H9 (cell line): ENCODE measurements around the gene GPN2. TPM values are rescaled to one million over a fixed set of nuclear protein-coding genes. Genes with fewer than 3 reads are reported as not detected.

ENCODE experiments used
- DNase-seq: peaks from one replicate; pipeline ENCODE4 v3.0.0-alpha.2; 2017
- H2AFZ ChIP-seq: one replicate; pipeline ENCODE4 v1.6.1; 2013; ENCODE audit warnings: mild to moderate bottlenecking, low read length, control low read depth, moderate library complexity
- H2AK5ac ChIP-seq: 2 replicates; pipeline ENCODE4 v1.6.1; 2013; ENCODE audit warnings: low read length, control low read depth, mixed read lengths; ENCODE audit not compliant: insufficient read length
- H2BK120ac ChIP-seq: one replicate; pipeline ENCODE4 v1.6.1; 2013; ENCODE audit warnings: low read depth, mild to moderate bottlenecking, low read length, control low read depth, inconsistent platforms; ENCODE audit not compliant: poor library complexity, severe bottlenecking
- H2BK12ac ChIP-seq: 2 replicates; pipeline ENCODE4 v1.6.1; 2013; ENCODE audit warnings: low read length, control low read depth, mixed read lengths, low read depth; ENCODE audit not compliant: insufficient read length
- H2BK15ac ChIP-seq: 2 replicates; pipeline ENCODE4 v1.6.1; 2013; ENCODE audit warnings: low read depth, low read length, control low read depth
- H2BK20ac ChIP-seq: one replicate; pipeline ENCODE4 v1.6.1; 2013; ENCODE audit warnings: low read depth, mild to moderate bottlenecking, low read length, control low read depth, inconsistent platforms; ENCODE audit not compliant: poor library complexity, severe bottlenecking
- H2BK5ac ChIP-seq: 2 replicates; pipeline ENCODE4 v1.6.1; 2013; ENCODE audit warnings: low read length, control low read depth, mixed read lengths; ENCODE audit not compliant: insufficient read length
- H3K14ac ChIP-seq: 2 replicates; pipeline ENCODE4 v1.6.1; 2013; ENCODE audit warnings: low read length, control low read depth; ENCODE audit not compliant: insufficient read depth
- H3K18ac ChIP-seq: 2 replicates; pipeline ENCODE4 v1.6.1; 2013; ENCODE audit warnings: low read depth, mild to moderate bottlenecking, mixed read lengths, low read length, control low read depth; ENCODE audit not compliant: insufficient read length
- H3K23ac ChIP-seq: 2 replicates; pipeline ENCODE4 v1.6.1; 2013; ENCODE audit warnings: low read length, control low read depth, mixed read lengths, low read depth; ENCODE audit not compliant: insufficient read length
- H3K23me2 ChIP-seq: 2 replicates; pipeline ENCODE4 v1.6.1; 2013; ENCODE audit warnings: low read depth, mild to moderate bottlenecking, mixed read lengths, low read length, control low read depth; ENCODE audit not compliant: insufficient read length, poor library complexity, severe bottlenecking
- H3K27ac ChIP-seq: 2 replicates; pipeline ENCODE4 v1.5.1; 2013; ENCODE audit warnings: low read length, control low read depth, mixed read lengths, low read depth; ENCODE audit not compliant: insufficient read length
- H3K27me3 ChIP-seq: 2 replicates; pipeline ENCODE4 v1.6.1; 2013; ENCODE audit warnings: low read length, control low read depth, inconsistent platforms; ENCODE audit not compliant: insufficient read depth
- H3K4ac ChIP-seq: 2 replicates; pipeline ENCODE4 v1.6.1; 2013; ENCODE audit warnings: low read depth, mild to moderate bottlenecking, control low read depth, inconsistent platforms, low read length, moderate library complexity
- H3K4me1 ChIP-seq: 2 replicates; pipeline ENCODE4 v1.6.1; 2013; ENCODE audit warnings: low read length, control low read depth, inconsistent platforms; ENCODE audit not compliant: insufficient read depth
- H3K4me2 ChIP-seq: 2 replicates; pipeline ENCODE4 v1.6.1; 2013; ENCODE audit warnings: low read length, control low read depth, mixed read lengths; ENCODE audit not compliant: insufficient read length, insufficient read depth
- H3K56ac ChIP-seq: 2 replicates; pipeline ENCODE4 v1.6.1; 2013; ENCODE audit warnings: low read depth, mild to moderate bottlenecking, mixed read lengths, low read length, control low read depth; ENCODE audit not compliant: insufficient read length
- H3K79me1 ChIP-seq: 2 replicates; pipeline ENCODE4 v1.6.1; 2013; ENCODE audit warnings: low read depth, mild to moderate bottlenecking, moderate library complexity, low read length, control low read depth, inconsistent platforms; ENCODE audit not compliant: insufficient read depth, poor library complexity, severe bottlenecking
- H3K79me2 ChIP-seq: 2 replicates; pipeline ENCODE4 v1.6.1; 2013; ENCODE audit warnings: low read length, control low read depth, inconsistent platforms; ENCODE audit not compliant: insufficient read depth
- H3K9ac ChIP-seq: 2 replicates; pipeline ENCODE4 v1.6.1; 2013; ENCODE audit warnings: low read length, control low read depth, mixed read lengths; ENCODE audit not compliant: insufficient read length; ENCODE audit errors: extremely low read depth
- H3K9me3 ChIP-seq: one replicate; pipeline ENCODE4 v1.6.1; 2013; ENCODE audit warnings: low read depth, low read length, inconsistent platforms; ENCODE audit not compliant: control insufficient read depth
- H3T11ph ChIP-seq: one replicate; pipeline ENCODE4 v1.6.1; 2013; ENCODE audit warnings: mild to moderate bottlenecking, low read length, control low read depth, inconsistent platforms
- H4K20me1 ChIP-seq: one replicate; pipeline ENCODE4 v1.6.1; 2013; ENCODE audit not compliant: control insufficient read depth, insufficient read length, insufficient read depth
- H4K5ac ChIP-seq: 2 replicates; pipeline ENCODE4 v1.6.1; 2013; ENCODE audit warnings: low read depth, mild to moderate bottlenecking, mixed read lengths, low read length, control low read depth; ENCODE audit not compliant: insufficient read length
- H4K8ac ChIP-seq: replicated peaks from 2 replicates; pipeline ENCODE4 v1.6.1; 2013; ENCODE audit warnings: low read length, control low read depth, mixed read lengths, low read depth; ENCODE audit not compliant: insufficient read length
- H4K91ac ChIP-seq: 2 replicates; pipeline ENCODE4 v1.6.1; 2013; ENCODE audit warnings: low read depth, mild to moderate bottlenecking, moderate library complexity, mixed read lengths, low read length, control low read depth; ENCODE audit not compliant: insufficient read length
- H3K27ac Mint-ChIP-seq, 3 experiments: 2 replicates in 2 of 3; 3 replicates in 1 of 3; pipeline ENCODE4 v1.8.0; 2020 to 2021; ENCODE audit warnings: mixed read lengths in 3 of 3, mild to moderate bottlenecking in 1 of 3, moderate library complexity in 1 of 3
- H3K27me3 Mint-ChIP-seq: 2 replicates; pipeline ENCODE4 v1.8.0; 2021; ENCODE audit warnings: low read depth, mild to moderate bottlenecking, moderate library complexity, mixed read lengths
- H3K36me3 Mint-ChIP-seq, 3 experiments: 2 replicates in 2 of 3; 3 replicates in 1 of 3; pipeline ENCODE4 v1.8.0; 2020 to 2021; ENCODE audit warnings: low read depth in 3 of 3, mixed read lengths in 3 of 3; ENCODE audit not compliant: insufficient read depth in 1 of 3
- H3K4me1 Mint-ChIP-seq, 2 experiments: 2 replicates each; pipeline ENCODE4 v1.8.0; 2020; ENCODE audit warnings: mixed read lengths in 2 of 2
- H3K4me3 Mint-ChIP-seq, 2 experiments: 2 replicates in 1 of 2; 3 replicates in 1 of 2; pipeline ENCODE4 v1.8.0; 2020 to 2021; ENCODE audit warnings: mild to moderate bottlenecking in 2 of 2, mixed read lengths in 2 of 2, moderate library complexity in 1 of 2
- H3K9me3 Mint-ChIP-seq, 2 experiments: 2 replicates in 1 of 2; 3 replicates in 1 of 2; pipeline ENCODE4 v1.8.0; 2020; ENCODE audit warnings: mild to moderate bottlenecking in 2 of 2, mixed read lengths in 2 of 2, moderate library complexity in 1 of 2
- WGBS: extraction: QIAGEN DNeasy Blood & Tissue Kit; methylation state at CpG from one replicate; pipeline ENCODE4 v1.1.7; 2013; ENCODE audit warnings: missing lambda C conversion rate, low lambda C conversion rate, mixed read lengths; ENCODE audit not compliant: insufficient read length; ENCODE audit errors: extremely low coverage; 5-methylcytosine and 5-hydroxymethylcytosine counted together
- total RNA-seq: library from RNA; stranded (reverse); gene quantifications from 2 replicates; pipeline ENCODE4 v1.2.1, GENCODE V29; 2021
- TF ChIP-seq, protein P1 (sequence below): fragments of 200-600 bp; sonication (generic); conservative IDR thresholded peaks from 3 replicates; pipeline ENCODE4 v1.8.0; 2021; ENCODE audit warnings: antibody characterized with exemption, mild to moderate bottlenecking

GPN2 gene
- total RNA-seq, 1 experiment from 2014 or later = 47.8 TPM

DNA sequence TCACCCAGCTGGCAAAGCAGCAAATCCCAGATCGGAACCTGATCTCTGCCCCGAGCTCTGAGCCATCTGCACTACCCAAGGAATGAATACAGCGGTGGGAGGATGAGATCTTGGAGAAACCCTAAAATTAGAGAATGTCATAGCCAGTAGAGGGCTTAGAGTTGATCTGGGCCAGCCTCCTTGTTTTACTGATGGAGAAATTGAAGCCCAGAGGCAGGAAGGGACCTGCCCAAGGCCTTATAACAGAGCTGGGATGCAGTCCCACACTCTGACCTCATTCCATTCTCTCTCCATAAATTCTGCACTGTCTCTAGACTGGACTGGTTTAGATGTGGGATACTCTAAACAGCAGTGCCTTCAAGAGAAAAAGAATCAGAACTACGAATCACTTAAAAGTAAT, 31.9 kb downstream of the GPN2 start:
- no peak overlapping the region for H3K27ac ChIP-seq
- H3K36me3 Mint-ChIP-seq = peaks cover 5 to 17% (median 7%) of the 10 kb centered on the region in 3 experiments; a peak in 6 of 7 replicates
- H4K20me1 ChIP-seq = no peaks in the 10 kb centered on the region
- H3K4me1 Mint-ChIP-seq = peaks cover 30 to 34% of the 10 kb centered on the region in 2 experiments
- H3T11ph ChIP-seq = no peak overlapping the region
- no peak overlapping the region for H3K14ac ChIP-seq
- no peaks in the 10 kb centered on the region for H3K27me3 ChIP-seq
- TF ChIP-seq, protein P1, sequence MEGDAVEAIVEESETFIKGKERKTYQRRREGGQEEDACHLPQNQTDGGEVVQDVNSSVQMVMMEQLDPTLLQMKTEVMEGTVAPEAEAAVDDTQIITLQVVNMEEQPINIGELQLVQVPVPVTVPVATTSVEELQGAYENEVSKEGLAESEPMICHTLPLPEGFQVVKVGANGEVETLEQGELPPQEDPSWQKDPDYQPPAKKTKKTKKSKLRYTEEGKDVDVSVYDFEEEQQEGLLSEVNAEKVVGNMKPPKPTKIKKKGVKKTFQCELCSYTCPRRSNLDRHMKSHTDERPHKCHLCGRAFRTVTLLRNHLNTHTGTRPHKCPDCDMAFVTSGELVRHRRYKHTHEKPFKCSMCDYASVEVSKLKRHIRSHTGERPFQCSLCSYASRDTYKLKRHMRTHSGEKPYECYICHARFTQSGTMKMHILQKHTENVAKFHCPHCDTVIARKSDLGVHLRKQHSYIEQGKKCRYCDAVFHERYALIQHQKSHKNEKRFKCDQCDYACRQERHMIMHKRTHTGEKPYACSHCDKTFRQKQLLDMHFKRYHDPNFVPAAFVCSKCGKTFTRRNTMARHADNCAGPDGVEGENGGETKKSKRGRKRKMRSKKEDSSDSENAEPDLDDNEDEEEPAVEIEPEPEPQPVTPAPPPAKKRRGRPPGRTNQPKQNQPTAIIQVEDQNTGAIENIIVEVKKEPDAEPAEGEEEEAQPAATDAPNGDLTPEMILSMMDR = no peak
- H3K4me2 ChIP-seq = no peak overlapping the region
- no peak overlapping the region for H3K4me3 Mint-ChIP-seq
- no peak overlapping the region for H4K5ac ChIP-seq
- no peak overlapping the region for H4K8ac ChIP-seq
- peaks cover 4% of the 10 kb centered on the region for H3K27me3 Mint-ChIP-seq
- DNase-seq = no peak
- no peak overlapping the region for H2BK120ac ChIP-seq
- H2BK12ac ChIP-seq = no peak overlapping the region
- H3K23me2 ChIP-seq = no peaks in the 10 kb centered on the region
- no peak overlapping the region for H2BK15ac ChIP-seq
- H3K18ac ChIP-seq = no peak overlapping the region
- H4K91ac ChIP-seq = no peak overlapping the region
- H3K9ac ChIP-seq = no peak overlapping the region
- no peak overlapping the region for H3K56ac ChIP-seq
- no peak overlapping the region for H2BK20ac ChIP-seq
- WGBS = no CpG with 5 or more reads among the region's 4 CpGs
- H3K23ac ChIP-seq = no peak overlapping the region
- H3K9me3 ChIP-seq = no peaks in the 10 kb centered on the region
- no peaks in the 10 kb centered on the region; the same call in 1 of the 2 replicates for H3K4me1 ChIP-seq
- H2AK5ac ChIP-seq = no peak overlapping the region
- no peaks in the 10 kb centered on the region for H3K79me1 ChIP-seq
- H2AFZ ChIP-seq = no peak overlapping the region
- no peaks in the 10 kb centered on the region for H3K9me3 Mint-ChIP-seq
- H3K79me2 ChIP-seq = no peaks in the 10 kb centered on the region
- H2BK5ac ChIP-seq = no peak overlapping the region
- no peak overlapping the region for H3K4ac ChIP-seq
- no peak overlapping the region; a peak in 1 of 7 replicates for H3K27ac Mint-ChIP-seq
